SJSA1 (cell line): ENCODE measurements around the gene FOXP4. TPM values are rescaled to one million over a fixed set of nuclear protein-coding genes. Genes with fewer than 3 reads are reported as not detected.

Experiments used
- DNase-seq, 2 experiments: peaks; one replicate each; pipeline ENCODE4 v3.0.0-alpha.2; 2015 to 2020; ENCODE audit warnings: low spot score in 2 of 2, low read depth in 1 of 2
- H3K27ac ChIP-seq: fragments of 250-450 bp; sonication (Bioruptor Pico); 2 replicates; pipeline ENCODE4 v1.5.1; 2020; ENCODE audit warnings: mild to moderate bottlenecking, moderate library complexity
- H3K27me3 ChIP-seq: fragments of 250-450 bp; sonication (Bioruptor Pico); replicated peaks from 2 replicates; pipeline ENCODE4 v1.5.1; 2020; ENCODE audit warnings: mild to moderate bottlenecking, moderate library complexity
- H3K36me3 ChIP-seq: fragments of 250-450 bp; sonication (Bioruptor Pico); 2 replicates; pipeline ENCODE4 v1.5.1; 2020; ENCODE audit warnings: mild to moderate bottlenecking
- H3K4me1 ChIP-seq: fragments of 250-450 bp; sonication (Bioruptor Pico); replicated peaks from 2 replicates; pipeline ENCODE4 v1.6.1; 2021; ENCODE audit warnings: mild to moderate bottlenecking
- H3K4me3 ChIP-seq: fragments of 250-450 bp; sonication (Bioruptor Pico); 2 replicates; pipeline ENCODE4 v1.5.1; 2020; ENCODE audit warnings: mild to moderate bottlenecking
- H3K9me3 ChIP-seq: fragments of 250-450 bp; sonication (Bioruptor Pico); replicated peaks from 2 replicates; pipeline ENCODE4 v1.5.1; 2020; ENCODE audit warnings: mild to moderate bottlenecking
- total RNA-seq: library from RNA; depleted of rRNA; stranded (reverse); fragments of >200 nt; shearing (Covaris generic); gene quantifications from 2 replicates; pipeline ENCODE4 v1.2.3, GENCODE V29; 2014

FOXP4 gene
- total RNA-seq, 1 experiment from 2014 or later: 5.1 TPM

DNA sequence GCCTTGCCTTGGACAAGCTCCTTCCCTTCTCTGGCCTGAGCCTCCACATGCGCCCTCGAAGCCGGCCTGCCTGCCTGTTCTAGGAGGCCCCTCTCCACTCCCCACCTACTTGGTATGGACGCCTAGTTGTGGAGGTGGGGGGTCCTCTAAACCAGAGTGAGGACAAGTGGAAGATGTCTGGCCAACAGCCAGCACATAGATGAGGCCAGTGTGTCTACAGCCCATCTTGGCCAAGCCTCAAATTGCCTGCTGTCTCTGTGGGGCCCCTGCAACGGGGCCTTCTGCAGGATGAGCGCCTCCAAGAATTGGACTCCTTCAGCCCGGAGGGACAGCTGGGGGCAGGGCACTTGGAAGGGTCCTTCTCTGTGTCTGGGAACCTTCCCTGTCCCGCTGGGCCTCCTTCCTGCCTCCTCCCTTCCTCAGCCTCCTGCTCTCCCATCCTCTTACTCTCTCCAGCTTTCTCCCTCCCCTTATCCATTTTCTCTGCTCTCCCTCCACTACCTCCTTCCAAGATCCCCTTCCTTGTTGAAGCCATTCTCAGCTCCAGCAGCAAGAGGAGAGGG lies 93.7 kb downstream of the FOXP4 start:
- Histone ChIP-seq H3K27me3 (peaks cover 33% of the 10 kb centered on the region), H3K9me3 (no peaks in the 10 kb centered on the region), H3K4me3 (no peak overlapping the region), H3K4me1 (peaks cover 5% of the 10 kb centered on the region), H3K27ac (no peak overlapping the region), H3K36me3 (no peaks in the 10 kb centered on the region)
- no peak for DNase-seq

DNA sequence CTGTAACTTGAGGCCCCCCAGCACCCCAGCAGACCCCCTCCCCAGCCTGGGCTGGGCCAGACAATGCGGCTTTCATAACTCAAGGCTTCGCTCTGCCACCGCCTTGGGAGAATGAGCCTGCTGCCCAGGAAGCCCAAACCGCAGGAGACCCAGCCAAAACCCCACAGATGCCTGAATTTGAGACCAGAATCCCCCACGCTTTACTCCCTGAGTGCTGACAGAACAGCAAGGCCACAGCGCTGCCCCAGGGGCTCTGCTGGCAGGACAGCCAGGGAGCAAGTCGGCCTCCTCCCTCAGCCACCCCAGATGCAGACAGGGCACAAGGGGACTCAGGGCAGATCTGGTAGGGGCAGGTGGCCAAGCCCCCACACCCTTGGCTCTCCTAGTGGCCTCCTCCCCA lies 94.2 kb downstream of the FOXP4 start:
- DNase-seq: no peak
- peaks cover 33% of the 10 kb centered on the region for H3K27me3 ChIP-seq
- H3K4me1 ChIP-seq: peaks cover 3% of the 10 kb centered on the region

DNA sequence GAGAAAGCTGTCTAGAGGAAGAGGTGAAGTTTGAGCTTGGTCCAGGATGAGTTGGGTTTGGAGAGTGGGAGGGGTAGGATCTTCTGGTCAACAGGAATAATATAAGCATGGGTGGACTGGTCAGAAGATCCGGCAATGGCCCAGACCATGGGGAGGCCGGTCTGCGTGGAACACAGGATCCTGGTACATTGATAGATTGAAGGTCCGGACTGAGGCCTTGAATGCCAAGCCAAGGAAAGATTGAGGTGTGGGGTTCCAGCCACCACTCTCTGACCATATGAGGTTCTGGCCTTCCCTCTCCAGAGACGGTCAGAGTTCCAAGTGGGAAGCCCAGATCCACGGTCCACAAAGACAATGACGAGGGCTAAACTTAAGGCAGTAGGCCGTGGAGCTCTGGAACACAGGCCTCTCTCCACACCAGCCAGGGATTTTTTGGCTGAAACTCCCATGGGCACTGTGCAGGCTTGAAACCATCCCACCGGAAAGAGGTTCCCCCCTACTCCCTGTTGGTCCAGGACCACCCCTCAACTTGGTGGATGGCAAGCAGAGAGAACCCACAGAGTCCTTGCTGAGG lies 95.3 kb downstream of the FOXP4 start:
- DNase-seq: no peak
- no peak overlapping the region for H3K4me3 ChIP-seq
- no peaks in the 10 kb centered on the region for H3K9me3 ChIP-seq
- no peak overlapping the region for H3K27ac ChIP-seq
- peaks cover 31% of the 10 kb centered on the region for H3K27me3 ChIP-seq
- H3K4me1 ChIP-seq: peaks cover 3% of the 10 kb centered on the region
- no peaks in the 10 kb centered on the region for H3K36me3 ChIP-seq

More for the DNA sequence above, 94.2 kb downstream of the FOXP4 start:
- Histone ChIP-seq H3K27ac (no peak overlapping the region), H3K36me3 (no peaks in the 10 kb centered on the region), H3K4me3 (no peak overlapping the region), H3K9me3 (no peaks in the 10 kb centered on the region)

DNA sequence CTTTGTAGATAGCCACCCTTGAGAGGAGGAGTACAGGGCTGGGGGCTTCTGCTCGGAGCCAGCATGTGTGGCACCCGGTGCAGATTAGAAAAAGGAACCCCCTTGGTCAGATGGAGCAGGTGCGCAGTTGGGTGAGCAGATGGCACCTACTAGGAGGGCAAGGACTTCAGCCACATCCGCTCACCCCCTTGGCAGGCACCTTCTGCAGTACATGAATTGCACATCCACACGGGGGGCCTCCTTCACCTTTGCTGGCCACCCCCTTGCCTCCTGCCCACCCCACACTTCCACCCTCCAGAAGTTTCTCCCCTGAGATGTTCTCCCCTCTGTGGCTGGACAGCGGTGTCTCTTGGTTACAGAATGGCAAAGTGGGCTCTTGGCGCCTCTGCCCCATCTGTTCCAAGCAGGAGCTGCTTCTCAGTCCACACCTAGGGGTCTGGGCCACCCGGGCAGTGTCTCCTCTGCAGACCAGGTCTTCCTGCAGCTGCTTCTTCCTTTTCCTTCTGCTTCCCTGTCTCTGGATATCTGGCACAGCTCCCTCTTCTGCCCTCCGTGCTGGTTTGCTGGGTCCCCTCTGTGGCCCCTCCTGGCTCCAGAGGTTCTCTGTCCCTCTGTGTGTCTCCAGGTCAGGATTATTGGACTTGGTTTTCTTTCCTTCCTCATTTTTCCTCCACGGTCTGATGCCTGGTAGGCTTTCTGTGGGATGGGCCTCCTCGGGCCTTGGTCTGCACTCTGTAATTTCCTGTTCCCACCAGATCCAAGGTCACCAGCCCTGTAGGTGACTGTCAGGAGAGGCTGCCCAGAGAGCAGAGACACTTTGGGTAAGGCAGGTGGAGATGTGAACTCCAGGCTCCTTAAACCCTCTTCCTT lies 96.1 kb downstream of the FOXP4 start:
- H3K9me3 ChIP-seq: no peaks in the 10 kb centered on the region
- no peaks in the 10 kb centered on the region for H3K36me3 ChIP-seq
- no peak overlapping the region for H3K27ac ChIP-seq
- H3K27me3 ChIP-seq: peaks cover 22% of the 10 kb centered on the region
- H3K4me3 ChIP-seq: no peak overlapping the region
- DNase-seq: no peak
- no peaks in the 10 kb centered on the region for H3K4me1 ChIP-seq

DNA sequence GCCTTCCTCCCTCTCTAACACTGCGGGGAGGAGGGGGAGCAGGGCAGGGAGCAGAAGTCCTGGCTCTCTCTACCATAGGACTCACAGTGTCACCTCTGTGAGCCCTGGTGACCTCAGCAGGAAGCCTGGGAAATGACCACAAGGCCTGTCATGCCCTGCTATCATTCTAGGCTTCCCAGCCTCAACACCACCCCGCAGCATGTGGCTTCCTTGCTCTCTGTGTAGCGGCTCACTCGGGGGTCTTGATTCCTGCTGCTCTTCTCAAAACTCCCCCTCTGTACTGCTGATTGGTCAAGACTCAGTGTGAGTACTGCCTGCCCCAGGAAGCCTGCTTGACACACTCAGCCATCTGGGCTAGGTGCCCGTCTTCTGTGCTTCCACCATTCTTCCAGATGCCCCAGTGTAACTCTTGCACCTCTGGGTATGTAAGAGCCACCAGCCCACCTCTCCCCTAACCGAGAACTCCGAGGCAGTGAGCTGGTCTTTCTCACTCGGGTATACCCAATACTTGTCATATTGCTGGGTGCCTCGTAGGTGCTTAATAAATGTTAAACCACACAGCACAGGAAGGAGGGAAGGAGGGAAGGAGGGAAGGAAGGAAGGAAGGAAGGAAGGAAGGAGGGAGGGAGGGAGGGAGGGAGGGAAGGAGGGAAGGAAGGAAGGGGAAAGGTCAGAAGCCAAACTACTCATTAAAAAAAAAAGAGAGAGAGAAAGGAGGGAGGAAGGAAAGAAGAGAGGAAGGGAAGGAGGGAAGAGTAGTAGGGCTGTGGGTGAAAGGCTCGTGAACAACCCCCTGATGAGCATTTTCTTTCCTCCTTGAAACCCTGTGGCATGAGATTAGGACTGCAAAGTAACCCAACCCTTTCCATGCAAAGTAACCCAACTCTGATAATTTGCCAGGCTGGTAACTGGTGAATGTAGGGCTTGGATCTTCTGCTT lies 97.0 kb downstream of the FOXP4 start:
- H3K27me3 ChIP-seq: peaks cover 14% of the 10 kb centered on the region
- H3K4me3 ChIP-seq: no peak overlapping the region
- H3K4me1 ChIP-seq: no peaks in the 10 kb centered on the region

DNA sequence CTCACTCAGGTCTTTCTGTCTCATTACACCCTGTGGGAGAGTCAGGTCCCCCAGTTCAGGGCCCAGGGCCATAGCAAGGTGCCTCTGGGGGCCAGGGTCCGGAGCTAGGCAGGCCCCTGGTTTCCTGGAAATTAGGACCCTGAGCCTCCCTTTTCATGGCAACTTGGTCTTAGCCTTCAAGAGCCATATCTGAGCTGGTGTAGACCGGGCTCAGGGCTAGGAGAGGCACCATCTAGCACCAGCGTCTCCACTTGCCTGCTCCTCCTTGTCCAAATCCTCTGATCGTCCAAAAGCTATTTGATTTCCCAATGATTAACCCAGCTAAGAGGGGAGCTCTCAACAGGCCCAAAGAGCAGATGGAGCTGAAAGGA lies 97.7 kb downstream of the FOXP4 start:
- H3K27me3 ChIP-seq: peaks cover 7% of the 10 kb centered on the region
- H3K4me3 ChIP-seq: no peak overlapping the region
- H3K9me3 ChIP-seq: no peaks in the 10 kb centered on the region
- DNase-seq: no peak
- no peaks in the 10 kb centered on the region for H3K4me1 ChIP-seq
- H3K36me3 ChIP-seq: no peaks in the 10 kb centered on the region
- no peak overlapping the region for H3K27ac ChIP-seq

More for the DNA sequence above, 97.0 kb downstream of the FOXP4 start:
- DNase-seq: no peak
- H3K27ac ChIP-seq: no peak overlapping the region
- no peaks in the 10 kb centered on the region for H3K36me3 ChIP-seq
- no peaks in the 10 kb centered on the region for H3K9me3 ChIP-seq

DNA sequence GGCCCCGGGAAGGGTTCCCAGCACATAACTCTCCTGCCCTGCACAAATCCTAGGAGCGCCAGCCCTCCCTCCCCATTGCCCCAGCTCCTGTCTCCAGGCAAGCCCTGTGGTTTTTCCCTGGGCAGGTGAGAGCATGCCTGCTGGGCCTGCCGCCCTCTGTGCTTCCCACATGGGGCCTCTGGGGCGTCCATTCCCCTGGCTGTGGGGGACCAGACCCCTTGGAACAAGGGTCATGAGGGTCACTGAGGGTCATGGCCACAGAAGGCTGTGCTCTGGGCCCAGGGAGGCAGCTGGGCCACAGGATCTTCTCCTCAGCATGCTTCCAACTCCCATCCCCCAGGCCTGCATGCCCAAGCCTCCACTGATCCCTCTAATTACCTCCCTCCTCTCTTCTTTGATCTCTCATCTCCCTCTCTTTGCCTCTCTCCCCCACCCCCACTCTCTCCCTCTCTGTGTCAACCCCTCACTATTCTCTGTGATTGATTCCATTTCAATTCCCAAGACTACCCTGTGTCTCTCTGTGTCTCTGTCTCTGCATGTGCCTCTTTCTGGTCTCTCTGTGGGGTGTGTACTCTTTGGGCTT lies 98.2 kb downstream of the FOXP4 start:
- DNase-seq: no peak
- 0 out of 2 replicates have a peak, but pooled peaks cover 4% of the 10 kb centered on the region for H3K27me3 ChIP-seq

DNA sequence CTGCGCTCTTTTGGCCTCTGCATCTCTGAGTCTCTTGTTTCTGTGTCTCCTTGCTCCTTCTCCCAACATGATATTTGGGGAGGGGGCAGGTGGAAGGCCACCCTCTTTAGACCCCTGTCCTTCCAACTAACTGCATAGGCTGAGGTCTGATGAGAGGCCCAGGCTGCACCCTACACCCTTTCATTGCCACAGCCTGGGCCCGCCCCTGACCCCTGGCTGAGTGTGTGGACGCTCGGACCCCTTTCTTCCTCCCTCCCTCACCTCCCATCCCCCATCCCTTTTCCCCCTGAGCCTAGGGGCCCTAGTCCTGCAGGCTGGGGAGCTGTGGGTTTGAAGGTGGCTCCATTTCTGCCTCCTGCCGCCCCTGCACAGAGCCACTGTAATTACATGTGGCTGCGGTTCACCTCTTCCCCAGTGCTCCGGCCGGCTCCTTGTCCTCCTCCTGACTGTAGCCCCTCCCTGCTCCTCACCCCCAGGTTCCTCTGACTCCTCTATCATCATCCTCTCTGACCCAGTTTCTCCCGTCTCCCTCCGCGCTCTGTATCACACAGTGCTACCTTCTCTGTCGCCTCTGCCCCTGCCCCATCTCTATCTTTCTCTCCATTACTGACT lies 98.9 kb downstream of the FOXP4 start:
- DNase-seq: no peak
- H3K27me3 ChIP-seq: no peaks in the 10 kb centered on the region

More for the DNA sequence above, 98.2 kb downstream of the FOXP4 start:
- Histone ChIP-seq H3K36me3 (no peaks in the 10 kb centered on the region), H3K27ac (no peak overlapping the region), H3K9me3 (no peaks in the 10 kb centered on the region), H3K4me3 (no peak overlapping the region), H3K4me1 (no peaks in the 10 kb centered on the region)

DNA sequence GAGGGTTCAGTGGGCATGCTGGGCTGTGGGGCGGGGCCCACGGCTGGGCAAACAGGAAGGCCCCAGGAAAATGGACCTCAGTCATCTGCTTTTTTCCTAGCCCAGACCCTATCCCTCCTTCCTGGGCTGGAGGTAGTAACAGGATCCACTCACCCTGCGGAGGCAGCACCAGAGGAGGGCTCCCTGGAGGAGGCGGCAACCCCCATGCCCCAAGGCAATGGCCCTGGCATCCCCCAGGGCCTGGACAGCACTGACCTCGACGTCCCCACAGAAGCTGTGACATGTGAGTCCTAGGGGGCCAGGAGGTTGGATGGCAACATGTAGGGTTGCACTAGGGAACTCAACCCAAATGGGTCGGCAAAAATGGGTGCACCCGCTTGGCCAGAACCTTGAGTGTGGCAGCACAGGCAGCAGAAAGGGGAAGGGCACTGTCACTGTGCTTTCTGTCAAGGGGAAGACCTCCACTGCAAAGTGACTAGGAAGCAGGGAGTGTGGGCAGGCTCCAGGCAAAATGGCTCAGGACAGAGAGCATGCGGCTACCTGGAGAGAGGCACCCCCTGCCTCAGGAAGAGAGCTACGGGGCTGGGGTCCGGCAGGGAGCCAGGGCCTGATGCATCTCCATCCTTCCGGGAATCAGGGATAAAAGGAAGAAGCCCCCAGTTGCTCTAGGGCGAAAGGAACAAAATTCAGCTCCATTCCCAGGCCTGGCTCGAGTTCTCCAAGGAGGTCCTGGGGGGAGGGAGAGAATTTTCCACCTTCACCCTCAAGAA lies 100.0 kb downstream of the FOXP4 start:
- H3K27me3 ChIP-seq: no peaks in the 10 kb centered on the region
- no peak overlapping the region for H3K4me3 ChIP-seq
- H3K9me3 ChIP-seq: no peaks in the 10 kb centered on the region
- H3K36me3 ChIP-seq: no peaks in the 10 kb centered on the region
- H3K27ac ChIP-seq: no peak overlapping the region
- no peak for DNase-seq
- H3K4me1 ChIP-seq: no peaks in the 10 kb centered on the region

More for the DNA sequence above, 98.9 kb downstream of the FOXP4 start:
- H3K4me3 ChIP-seq: no peak overlapping the region
- H3K4me1 ChIP-seq: no peaks in the 10 kb centered on the region
- no peaks in the 10 kb centered on the region for H3K9me3 ChIP-seq
- no peak overlapping the region for H3K27ac ChIP-seq
- H3K36me3 ChIP-seq: no peaks in the 10 kb centered on the region

DNA sequence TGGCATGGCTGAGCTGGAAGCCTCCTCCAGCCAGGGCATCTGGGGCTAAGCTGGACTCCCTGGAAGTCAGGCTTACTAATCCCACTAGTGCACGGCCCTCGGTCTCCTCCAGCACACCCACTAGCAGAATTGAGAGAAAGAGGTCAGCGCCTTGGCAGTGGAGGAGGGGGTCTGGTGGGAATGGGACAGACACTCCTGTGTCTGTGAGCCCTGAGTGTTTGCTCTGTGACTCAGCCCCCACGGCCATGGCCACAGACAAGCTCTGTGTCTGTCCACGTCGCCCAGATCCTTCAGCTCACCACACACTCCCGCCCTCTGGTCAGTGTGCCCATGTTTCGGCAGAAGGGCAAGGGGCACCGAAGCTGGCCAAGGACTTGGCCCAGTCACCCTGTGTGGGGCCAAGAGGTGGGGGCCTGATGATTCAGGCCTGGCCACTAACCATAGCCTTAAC lies 100.9 kb downstream of the FOXP4 start:
- H3K27me3 ChIP-seq: no peaks in the 10 kb centered on the region
- DNase-seq: no peak

DNA sequence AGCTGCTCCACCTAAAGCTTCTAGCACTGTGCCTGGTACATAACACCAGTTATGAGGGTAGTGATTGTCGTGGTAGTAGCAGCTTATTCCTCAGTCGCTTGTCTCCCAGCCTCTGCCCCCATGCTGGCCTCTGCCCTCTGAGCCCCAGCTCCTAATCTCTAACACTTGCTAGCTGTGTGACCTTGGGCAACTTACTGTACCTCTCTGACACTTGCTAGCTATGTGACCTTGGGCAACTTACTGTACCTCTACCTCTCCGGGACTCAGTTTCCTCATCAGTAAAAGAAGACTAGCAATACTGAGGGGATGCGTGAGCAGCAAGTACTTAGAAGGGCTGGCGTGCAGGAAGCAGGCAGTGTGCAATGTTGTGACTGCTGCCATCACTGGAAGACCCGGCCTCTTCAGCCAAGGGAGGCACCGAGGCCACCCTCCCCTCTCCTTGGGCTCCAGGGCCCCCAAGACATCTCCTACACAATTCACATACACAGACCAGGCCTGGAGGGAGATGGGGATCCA lies 101.9 kb downstream of the FOXP4 start:
- no peak overlapping the region for H3K4me3 ChIP-seq
- no peak for DNase-seq
- no peaks in the 10 kb centered on the region for H3K4me1 ChIP-seq
- H3K36me3 ChIP-seq: no peaks in the 10 kb centered on the region
- H3K27me3 ChIP-seq: no peaks in the 10 kb centered on the region
- H3K9me3 ChIP-seq: no peaks in the 10 kb centered on the region
- H3K27ac ChIP-seq: no peak overlapping the region

More for the DNA sequence above, 100.9 kb downstream of the FOXP4 start:
- Histone ChIP-seq H3K9me3 (no peaks in the 10 kb centered on the region), H3K27ac (no peak overlapping the region), H3K36me3 (no peaks in the 10 kb centered on the region), H3K4me3 (no peak overlapping the region), H3K4me1 (no peaks in the 10 kb centered on the region)

DNA sequence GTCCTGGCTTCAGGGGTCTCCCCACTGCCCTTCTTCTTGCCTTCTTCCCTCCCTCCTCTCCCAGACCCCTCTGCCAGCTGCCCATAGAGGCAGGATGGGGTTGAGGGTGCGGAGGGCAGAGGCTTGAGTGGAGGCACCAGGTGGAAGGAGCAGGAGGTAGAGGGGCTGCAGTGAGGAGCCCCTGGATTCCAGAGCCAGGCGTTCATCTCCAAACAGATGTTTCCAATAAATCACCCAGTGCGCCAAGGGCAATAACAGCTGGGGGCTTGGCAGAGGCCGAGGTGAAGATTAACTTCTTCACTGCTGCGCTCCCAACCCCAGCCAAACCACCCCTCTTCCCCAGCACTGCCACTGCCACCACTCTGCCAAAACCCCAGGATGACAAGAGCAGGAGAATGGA lies 102.7 kb downstream of the FOXP4 start:
- no peaks in the 10 kb centered on the region for H3K4me1 ChIP-seq
- DNase-seq: no peak
- H3K27me3 ChIP-seq: no peaks in the 10 kb centered on the region

More for the DNA sequence above, 102.7 kb downstream of the FOXP4 start:
- H3K4me3 ChIP-seq: no peak overlapping the region
- H3K36me3 ChIP-seq: no peaks in the 10 kb centered on the region
- no peaks in the 10 kb centered on the region for H3K9me3 ChIP-seq
- H3K27ac ChIP-seq: no peak overlapping the region
